SK-MEL-5 (cell line): Measurements from ENCODE around the gene LRP2BP. TPM values are rescaled to one million over a fixed set of nuclear protein-coding genes. Genes with fewer than 3 reads are reported as not detected.
"Not testable (repeated sequence)": the region's sequence is repeated elsewhere in the genome, so short reads cannot be mapped to it uniquely, and the experiment has no call there.

Experiments used
- DNase-seq: peaks from one replicate; pipeline ENCODE4 v3.0.0-alpha.2; 2016; ENCODE audit warnings: low read depth, low spot score
- in situ Hi-C: cut with HindIII; loops from 2 replicates; pipeline ENCODE4 v1.10.0; 2016; ENCODE audit warnings: low sequenced_read_pairs, high pct_unique_total_duplicates, low pct_unique_long_range_greater_than_20kb
- total RNA-seq: library from RNA; depleted of rRNA; stranded (reverse); fragments of >200 nt; shearing (Covaris generic); gene quantifications from 2 replicates; pipeline ENCODE4 v1.2.3, GENCODE V29; 2014

The LRP2BP gene
- total RNA-seq, 1 experiment from 2014 or later = 0.71 TPM

DNA sequence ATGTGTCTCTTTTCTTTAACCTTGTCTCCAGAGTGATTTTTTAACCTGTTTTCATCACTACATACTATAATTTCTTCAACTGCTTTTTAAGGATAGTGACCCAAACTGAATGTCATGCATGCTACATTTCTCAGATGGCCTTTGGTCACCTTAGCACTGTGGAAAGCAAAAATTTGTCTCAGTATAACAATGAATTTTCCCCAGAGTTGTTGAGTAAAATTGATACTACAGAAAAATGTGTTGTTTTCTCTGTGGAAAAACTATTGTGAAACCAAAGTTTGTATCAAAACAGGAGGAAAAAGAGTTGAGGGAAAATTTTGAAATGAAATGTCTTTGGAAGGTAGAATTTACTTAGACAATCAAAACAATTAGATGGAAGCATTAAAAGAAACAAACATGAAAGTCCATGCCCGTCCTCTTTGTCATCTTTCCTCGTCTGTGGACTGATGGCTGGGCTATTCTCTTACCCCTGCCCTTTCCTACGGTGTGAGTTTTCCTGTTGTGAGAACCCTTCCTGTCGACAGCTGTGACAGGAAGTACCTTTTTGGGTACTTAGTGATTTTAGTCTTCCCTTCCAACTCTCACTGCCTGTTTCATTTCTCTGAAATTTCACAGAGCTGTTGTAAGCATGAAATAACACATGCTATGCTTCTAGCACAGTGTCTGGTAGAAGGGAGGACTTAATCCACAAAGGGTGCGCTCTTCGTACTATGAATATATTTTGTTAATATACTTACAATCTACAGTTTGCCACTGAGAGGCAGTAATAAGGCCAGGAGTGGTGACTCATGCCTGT is 50.8 kb downstream of the LRP2BP start:
- DNase-seq = no peak
- in situ Hi-C loops = no loop called here

DNA sequence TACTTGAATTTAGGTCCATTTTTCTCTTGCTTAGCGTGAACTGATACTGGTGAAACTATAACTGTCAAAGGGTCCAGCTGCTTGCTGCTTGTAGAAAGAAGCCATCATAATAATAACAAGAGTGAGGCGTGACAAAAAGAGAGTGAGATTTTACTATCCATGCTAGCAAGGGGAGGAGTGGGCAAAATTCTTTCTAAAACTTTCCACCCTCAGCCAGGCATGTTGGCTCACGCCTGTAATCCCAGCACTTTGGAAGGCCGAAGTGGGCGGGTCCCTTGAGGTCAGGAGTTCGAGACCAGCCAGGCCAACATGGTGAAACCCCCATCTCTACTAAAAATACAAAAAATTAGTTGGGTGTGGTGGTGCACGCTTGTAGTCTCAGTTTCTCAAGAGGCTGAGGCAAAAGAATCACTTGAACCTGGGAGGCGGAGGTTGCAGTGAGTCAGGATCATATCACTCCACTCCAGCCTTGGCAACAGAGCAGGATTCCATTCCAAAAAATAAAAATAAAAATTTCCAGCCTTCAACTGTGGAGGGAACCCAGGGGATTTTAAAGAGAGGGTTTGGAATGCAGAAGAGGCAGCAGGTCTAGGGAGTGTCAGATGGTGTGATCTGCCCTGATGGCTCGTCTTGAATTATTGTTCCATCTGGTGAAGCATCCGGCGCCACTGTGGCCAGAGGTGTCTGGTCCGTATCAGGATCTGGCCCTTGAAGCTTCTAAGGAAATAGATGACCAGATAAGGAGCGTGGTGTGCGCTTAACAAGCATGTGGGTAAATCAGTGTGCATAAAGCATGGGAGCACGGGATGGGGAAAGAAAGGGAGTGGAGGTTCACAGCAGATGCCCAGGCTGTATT is 51.8 kb downstream of the LRP2BP start:
- no peak for DNase-seq
- in situ Hi-C loops = no loop called here

DNA sequence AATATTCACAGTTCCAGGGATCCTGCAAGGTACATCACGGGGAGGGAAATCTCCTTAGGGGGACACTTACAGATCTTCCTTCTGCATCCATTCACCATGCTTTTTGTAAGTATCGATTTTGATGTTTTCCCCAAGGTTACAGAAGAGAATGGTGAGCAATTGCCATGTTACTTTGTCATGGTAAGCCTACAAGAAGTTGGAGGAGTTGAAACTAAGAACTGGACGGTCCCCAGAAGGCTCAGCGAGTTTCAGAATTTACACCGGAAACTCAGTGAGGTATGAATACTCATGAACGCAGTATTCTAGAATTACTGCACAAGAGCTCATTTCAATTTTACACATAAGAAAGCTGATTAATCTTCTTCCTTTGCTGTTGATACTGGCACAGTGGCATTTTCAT is 53.9 kb downstream of the LRP2BP start:
- no peak for DNase-seq
- in situ Hi-C loops = no loop called here

DNA sequence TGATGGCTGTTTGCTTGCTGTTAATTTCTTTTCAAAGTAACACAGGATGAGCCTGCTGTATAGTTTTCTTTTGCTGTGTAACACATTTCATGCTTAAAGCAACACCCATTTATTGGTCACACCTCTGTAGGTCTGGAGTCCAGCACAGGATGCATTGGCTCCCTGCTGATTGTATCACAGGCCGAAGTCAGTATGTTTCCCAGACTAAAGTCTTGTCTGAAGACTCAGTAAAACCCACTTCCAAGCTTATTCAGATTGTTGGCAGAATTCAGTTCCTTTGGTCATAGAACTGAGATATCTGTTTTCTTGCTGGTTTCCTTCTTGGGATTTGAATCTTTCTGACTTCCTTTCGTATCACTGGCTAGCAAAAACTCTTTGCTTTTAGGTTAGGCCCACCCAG is 54.3 kb downstream of the LRP2BP start:
- DNase-seq = no peak
- in situ Hi-C loops = no loop called here

DNA sequence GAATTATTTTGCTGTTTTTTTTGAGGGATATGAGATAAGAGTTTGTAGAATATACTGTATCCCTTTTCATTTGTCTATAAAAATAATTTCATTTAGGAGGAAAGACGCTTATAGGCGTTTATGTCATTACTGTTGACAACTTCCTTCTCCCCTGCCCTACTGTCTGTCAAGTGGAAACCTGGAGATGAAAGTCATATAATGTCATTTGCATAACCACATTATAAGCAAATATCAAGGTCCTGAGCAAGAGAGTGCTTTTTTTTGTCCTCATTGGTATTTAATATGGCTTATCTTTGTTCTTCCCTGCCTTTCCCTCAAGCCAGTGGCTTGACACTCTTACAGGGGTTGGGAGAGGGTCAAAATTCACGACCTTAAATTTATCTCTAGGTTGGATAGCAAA is 55.8 kb downstream of the LRP2BP start:
- no peak for DNase-seq
- in situ Hi-C loops = no loop called here

DNA sequence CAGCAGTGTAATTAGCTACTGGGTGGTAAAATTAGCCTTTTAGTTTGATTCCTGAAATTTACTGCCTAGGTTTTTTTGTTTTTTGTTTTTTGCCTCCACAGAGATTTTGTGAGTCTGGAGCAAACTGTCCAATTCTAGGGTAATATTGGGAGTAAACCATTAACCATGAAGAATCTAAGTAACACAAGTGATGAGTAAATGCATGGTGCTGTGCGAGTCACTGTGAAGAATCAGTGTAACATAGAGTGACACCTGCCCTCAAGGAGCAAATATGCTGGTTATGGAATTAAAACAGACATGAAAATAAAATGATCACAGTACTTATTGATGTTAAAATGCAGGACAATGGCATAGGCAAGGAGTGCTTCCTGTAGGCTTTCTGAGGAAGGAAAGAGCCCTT is 60.1 kb downstream of the LRP2BP start:
- in situ Hi-C loops = no loop called here
- DNase-seq = no peak

DNA sequence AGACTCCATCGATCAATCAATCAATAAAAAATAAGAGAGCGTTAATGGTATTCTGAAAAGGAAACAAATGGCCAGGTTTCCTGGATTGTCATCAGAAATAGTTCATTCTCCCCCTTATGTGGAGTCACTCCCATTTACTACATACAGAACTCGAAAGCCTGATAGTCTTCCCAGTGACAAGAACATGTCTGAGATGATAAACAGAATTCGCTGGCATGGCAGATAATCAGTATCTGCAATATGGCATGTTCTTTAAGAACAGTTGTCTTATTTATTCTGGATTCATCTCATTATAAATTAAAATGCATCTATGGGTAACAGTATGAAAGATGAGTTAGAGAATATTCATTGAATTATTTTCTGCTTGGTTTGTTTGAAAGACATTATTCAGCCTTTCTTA is 61.4 kb downstream of the LRP2BP start:
- DNase-seq = no peak
- in situ Hi-C loops = no loop called here

DNA sequence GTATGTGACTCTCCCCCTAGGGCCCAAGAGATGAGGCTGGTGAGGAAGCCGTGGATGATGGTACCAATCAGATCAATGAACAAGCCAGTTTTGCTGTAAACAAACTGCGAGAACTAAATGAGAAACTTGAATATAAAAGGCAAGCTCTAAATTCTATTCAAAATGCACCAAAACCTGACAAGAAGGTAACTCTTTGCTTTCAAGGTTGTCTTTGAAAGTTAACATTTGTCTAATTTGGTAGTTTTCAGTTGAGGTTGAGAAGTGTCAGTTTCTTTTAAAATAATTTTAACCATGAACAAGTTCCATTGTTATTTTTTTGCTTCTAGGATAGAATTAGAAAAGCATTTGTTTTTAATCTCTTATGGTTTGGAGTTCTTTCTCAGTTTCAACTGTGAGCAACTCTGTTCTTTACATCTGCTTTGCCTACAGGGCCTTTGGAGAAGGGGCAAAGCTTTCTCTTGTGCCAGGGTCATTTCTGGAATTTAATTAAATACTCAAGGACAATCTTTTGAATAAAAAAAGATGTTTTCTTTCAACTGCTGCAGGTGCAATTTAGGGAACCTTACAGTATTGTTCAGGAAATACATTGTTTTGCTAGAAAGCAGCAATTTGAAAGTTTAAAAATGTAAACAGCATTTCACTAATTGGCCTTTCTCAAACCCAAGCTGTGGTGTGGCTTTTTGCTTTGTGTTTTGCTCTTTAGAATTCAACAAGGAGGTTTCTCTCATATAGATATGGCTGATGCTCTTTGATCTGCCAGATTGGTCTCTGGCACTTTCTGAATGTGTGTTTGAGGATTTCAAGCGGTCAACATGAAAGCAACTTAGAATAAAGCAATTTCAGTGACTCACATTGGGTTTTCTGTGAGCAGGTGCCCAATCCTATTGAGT is 62.9 kb downstream of the LRP2BP start:
- no peak for DNase-seq
- in situ Hi-C loops = no loop called here

DNA sequence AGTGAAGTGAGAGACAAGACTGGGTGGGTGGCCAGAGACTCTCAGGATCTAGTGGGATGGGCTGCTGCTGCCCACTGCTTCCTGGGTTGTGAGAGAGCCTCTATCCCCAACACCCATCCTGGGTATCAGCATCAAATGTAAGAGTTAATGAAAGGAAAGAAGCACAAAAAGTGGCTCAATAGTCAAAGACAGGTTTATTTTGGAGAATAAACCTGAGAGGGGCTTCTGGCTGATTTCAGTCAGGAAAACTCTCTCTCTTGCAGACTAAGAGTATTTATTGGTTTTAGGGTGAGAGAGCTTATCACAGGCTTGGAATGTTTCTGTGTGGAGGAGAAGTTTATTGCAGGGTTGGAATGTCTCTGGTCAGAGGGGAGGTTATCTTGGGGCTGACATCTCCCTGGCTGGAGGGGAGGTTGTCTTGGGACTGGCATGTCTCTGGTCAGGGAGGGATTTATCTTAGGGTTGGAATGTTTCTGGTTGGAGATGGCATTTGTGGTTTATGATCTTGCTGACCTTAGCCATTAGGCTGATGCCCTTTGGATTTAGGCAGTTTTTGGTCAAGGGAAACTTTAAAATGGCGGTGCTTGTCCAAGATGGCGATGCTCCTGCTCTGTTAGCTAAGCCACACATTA is 65.7 kb downstream of the LRP2BP start:
- DNase-seq, in situ Hi-C loops: not testable (repeated sequence)

DNA sequence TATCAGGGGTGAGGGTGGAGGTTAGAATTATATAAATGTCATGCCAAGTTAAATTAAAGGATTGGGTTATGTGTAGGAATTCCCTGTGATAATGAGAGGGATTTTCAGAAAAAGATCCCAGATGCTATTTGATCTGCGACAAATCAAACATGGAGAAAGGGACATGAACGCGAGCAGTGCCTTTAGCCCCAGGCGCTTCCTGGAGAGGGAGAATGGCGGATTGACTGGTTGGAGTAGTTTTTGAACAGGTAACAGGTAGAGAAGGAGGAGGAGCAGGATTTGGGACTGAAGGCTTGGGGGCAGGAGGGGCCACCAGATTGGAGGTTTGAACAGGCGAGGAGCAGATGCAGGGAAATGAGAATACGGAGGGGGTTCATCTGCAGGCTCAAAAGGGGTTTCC is 67.1 kb downstream of the LRP2BP start:
- no peak for DNase-seq
- in situ Hi-C loops = no loop called here

DNA sequence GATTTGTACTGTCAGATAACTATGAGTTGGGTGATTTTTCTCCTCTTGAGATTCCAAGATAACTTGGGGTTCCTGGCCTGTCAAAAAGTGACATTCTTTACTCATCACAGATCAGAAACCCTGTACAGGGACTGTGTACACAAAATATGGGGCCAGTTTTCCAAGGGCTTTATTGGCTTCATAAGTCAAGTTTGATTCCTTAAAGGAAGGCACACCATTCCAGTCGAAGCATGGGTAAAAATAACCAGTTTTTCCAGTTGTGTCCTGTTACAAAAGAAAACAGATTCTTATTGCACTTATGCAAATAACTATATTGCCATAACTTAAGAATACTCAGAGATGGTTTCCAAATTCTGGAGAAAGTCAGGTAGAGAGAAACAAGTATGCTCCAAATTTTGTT is 70.0 kb downstream of the LRP2BP start:
- in situ Hi-C loops, DNase-seq: not testable (repeated sequence)

DNA sequence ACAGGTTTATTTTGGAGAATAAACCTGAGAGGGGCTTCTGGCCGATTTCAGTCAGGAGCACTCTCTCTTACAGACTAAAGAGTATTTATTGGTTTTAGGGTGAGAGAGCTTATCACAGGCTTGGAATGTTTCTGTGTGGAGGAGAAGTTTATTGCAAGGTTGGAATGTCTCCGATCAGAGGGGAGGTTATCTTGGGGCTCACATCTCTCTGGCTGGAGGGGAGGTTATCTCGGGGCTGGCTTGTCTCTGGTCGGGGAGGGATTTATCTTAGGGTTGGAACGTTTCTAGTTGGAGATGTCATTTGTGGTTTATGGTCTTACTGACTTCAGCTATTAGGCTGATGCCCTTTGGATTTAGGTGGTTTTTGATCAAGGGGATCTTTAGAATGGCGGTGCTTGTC is 71.4 kb downstream of the LRP2BP start:
- in situ Hi-C loops, DNase-seq: not testable (repeated sequence)

DNA sequence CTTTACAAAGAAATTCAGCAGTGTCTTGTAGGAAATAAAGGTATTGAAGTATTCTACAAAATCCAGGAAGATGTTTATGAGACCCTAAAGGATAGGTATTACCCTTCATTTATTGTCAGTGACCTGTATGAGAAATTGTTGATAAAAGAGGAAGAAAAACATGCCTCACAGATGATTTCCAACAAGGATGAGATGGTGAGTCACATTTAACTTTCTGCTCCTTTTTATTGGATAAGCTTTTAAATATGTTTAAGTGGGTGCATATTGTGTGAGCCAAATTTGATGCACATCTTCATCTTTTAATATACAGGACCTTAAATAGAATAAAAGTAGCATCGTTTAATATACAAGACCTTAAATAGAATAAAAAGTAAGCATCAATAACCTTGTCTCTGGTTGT is 72.1 kb downstream of the LRP2BP start:
- no peak for DNase-seq
- in situ Hi-C loops = no loop called here

DNA sequence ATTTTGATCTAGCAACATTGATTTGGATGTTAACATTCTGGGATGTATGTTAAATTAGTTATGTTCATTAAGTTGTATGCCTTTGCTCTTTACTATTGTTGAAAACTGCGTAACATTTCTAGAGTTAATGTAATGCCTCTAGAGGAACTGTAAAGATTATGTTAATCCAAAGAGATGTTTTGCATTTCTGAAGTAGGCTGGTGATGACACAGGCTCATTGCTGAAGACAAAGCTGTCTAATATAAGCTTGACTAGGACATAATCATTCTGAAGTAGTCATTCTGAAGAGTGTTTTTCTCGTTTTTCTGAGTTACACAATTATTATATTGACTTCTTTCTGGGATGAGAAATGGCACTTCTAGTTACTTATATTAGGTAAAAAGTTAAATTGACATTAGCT is 72.9 kb downstream of the LRP2BP start:
- DNase-seq = no peak
- in situ Hi-C loops = no loop called here

DNA sequence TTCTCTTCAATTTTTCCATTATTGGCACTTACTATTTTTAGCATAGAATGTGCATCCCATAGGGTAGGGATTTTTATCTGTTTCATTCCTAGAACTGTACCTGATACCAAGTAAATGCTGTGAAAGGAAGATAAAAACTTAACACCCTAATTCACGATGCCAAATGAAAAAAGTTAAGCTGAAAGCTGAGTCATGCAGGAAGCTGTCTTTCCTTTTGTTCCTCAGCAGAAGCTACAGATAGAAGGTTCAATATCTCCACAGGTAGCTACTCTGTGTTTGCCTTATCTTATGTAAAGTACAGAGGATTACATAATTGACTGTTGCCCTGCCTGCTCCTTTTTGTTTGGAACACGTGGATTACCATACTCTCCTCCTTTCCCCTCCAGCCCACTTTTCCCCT is 77.0 kb downstream of the LRP2BP start:
- in situ Hi-C loops = no loop called here
- DNase-seq = no peak

DNA sequence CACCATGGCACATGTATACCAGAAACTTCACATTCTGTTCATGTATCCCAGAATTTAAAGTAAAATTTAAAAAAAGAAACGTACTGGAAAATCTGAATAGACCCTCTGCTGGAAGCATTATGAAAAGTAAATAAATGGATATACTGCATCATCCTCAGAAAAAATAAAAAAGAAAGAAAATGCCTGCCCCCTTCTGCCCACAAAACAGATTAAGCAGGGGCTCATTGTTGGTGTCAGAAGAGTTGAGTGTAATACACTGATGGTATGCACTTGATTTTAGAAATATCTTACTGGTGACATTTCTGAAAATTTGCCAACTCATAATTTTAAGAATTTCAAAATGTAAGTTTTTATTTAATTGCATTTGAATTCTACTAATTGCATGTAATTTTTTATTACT is 77.8 kb downstream of the LRP2BP start:
- in situ Hi-C loops = no loop called here
- no peak for DNase-seq

DNA sequence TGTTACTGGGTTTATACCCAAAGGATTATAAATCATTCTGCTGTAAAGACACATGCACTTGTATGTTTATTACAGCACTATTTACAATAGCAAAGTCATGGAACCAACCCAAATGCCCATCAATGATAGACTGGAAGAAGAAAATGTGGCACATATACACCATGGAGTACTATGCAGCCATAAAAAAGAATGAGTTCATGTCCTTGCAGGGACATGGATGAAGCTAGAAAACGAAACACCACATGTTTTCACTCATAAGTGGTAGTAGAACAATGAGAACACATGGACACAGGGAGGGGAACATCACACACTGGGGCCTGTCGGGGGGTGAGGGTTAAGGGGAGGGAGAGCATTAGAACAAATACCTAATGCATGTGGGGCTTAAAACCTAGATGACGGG is 78.3 kb downstream of the LRP2BP start:
- in situ Hi-C loops, DNase-seq: not testable (repeated sequence)
